Loucy (cell line): ENCODE measurements around the gene LARP4B.

Source experiments
- H2AFZ ChIP-seq: fragments of 200-600 bp; sonication (generic); 2 replicates; pipeline ENCODE4 v1.6.0; 2016; ENCODE audit warnings: antibody characterized with exemption, mild to moderate bottlenecking, low read length, moderate library complexity
- H3F3A ChIP-seq: fragments of 200-600 bp; 2 replicates; pipeline ENCODE4 v1.6.0; 2016; ENCODE audit warnings: antibody characterized with exemption, low read depth, mild to moderate bottlenecking
- H3K27me3 ChIP-seq: fragments of 200-600 bp; sonication (generic); 2 replicates; pipeline ENCODE4 v1.6.1; 2014; ENCODE audit warnings: low read length, mild to moderate bottlenecking; ENCODE audit not compliant: insufficient read depth, poor library complexity, severe bottlenecking
- H3K36me3 ChIP-seq: fragments of 200-600 bp; sonication (generic); 2 replicates; pipeline ENCODE4 v1.6.1; 2016; ENCODE audit warnings: low read length; ENCODE audit not compliant: insufficient read depth
- H3K4me1 ChIP-seq: fragments of 200-600 bp; sonication (generic); 2 replicates; pipeline ENCODE4 v1.5.1; 2014; ENCODE audit warnings: low read length, mild to moderate bottlenecking; ENCODE audit not compliant: insufficient read depth, poor library complexity, severe bottlenecking
- H3K4me2 ChIP-seq: fragments of 200-600 bp; sonication (generic); 2 replicates; pipeline ENCODE4 v1.6.0; 2014; ENCODE audit warnings: antibody characterized with exemption, low read length, low read depth, mild to moderate bottlenecking; ENCODE audit not compliant: poor library complexity, severe bottlenecking
- H3K4me3 ChIP-seq: fragments of 200-600 bp; sonication (generic); 2 replicates; pipeline ENCODE4 v1.5.1; 2014; ENCODE audit warnings: low read length, mild to moderate bottlenecking, mixed read lengths; ENCODE audit not compliant: poor library complexity, severe bottlenecking
- H3K79me2 ChIP-seq: fragments of 200-600 bp; sonication (generic); 2 replicates; pipeline ENCODE4 v1.6.1; 2014; ENCODE audit warnings: low read length; ENCODE audit not compliant: insufficient read depth
- H3K9ac ChIP-seq: fragments of 200-600 bp; sonication (generic); 2 replicates; pipeline ENCODE4 v1.6.0; 2014; ENCODE audit warnings: mild to moderate bottlenecking, low read depth, low read length, moderate library complexity; ENCODE audit not compliant: poor library complexity, severe bottlenecking
- H3K9me2 ChIP-seq: fragments of 200-600 bp; sonication (generic); replicated peaks from 2 replicates; pipeline ENCODE4 v1.6.1; 2016; ENCODE audit warnings: low read depth, low read length, mixed read lengths
- H3K9me3 ChIP-seq: fragments of 200-600 bp; sonication (generic); 2 replicates; pipeline ENCODE4 v1.6.1; 2014; ENCODE audit warnings: mild to moderate bottlenecking, antibody characterized with exemption, low read length, low read depth; ENCODE audit not compliant: insufficient read depth
- H4K20me1 ChIP-seq: fragments of 200-600 bp; sonication (generic); 2 replicates; pipeline ENCODE4 v1.6.0; 2014; ENCODE audit warnings: antibody characterized with exemption, low read length, mild to moderate bottlenecking; ENCODE audit not compliant: insufficient read depth, poor library complexity, severe bottlenecking
- CTCF ChIP-seq: fragments of 200-600 bp; sonication (generic); conservative IDR thresholded peaks from 2 replicates; pipeline ENCODE4 v1.5.1; 2014; ENCODE audit warnings: mild to moderate bottlenecking, antibody characterized with exemption, low read length
- EZH2phosphoT487 ChIP-seq: fragments of 200-600 bp; IDR thresholded peaks from 2 replicates; pipeline ENCODE4 v1.6.1; 2018; ENCODE audit warnings: antibody characterized with exemption, mild to moderate bottlenecking, moderate library complexity, borderline replicate concordance

LARP4B gene

DNA sequence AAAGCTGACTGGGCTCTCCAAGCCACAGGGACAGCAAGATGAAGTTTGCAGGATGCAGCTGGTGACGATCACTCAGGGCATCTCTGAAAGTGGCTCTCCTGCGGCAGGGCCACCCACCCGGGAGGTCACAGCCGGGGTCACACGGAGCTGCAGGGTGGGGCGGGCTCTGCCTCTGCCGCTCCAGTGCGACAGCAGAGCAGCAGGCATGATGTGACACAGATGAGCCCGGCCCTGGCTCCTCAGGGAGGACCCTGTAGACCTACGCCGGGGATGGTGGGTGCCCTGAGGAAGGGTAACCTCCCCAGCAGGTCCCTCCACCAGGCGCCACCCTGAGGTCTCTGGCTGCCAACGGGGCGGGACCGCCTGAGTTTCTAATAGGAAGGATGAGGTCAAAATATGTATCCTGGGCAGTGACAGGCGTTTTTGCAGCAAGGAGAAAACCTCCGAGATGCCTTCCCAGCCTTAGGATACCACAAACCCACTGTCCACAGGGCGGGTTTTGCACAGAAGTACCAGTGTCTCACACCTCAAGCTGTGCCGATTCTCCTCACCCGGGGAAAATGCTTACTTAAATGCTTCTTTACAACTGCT, 127.2 kb downstream of the LARP4B start:
- Histone ChIP-seq H3F3A (no peaks in the 10 kb centered on the region), H3K9me2 (no peaks in the 10 kb centered on the region), H3K4me2 (no peak overlapping the region), H3K27me3 (no peaks in the 10 kb centered on the region), H3K79me2 (no peaks in the 10 kb centered on the region), H3K9ac (no peak overlapping the region), H3K4me1 (peaks cover 9% of the 10 kb centered on the region), H2AFZ (no peak overlapping the region), H3K36me3 (peaks cover 18% of the 10 kb centered on the region; the same call in 1 of the 2 replicates), H3K9me3 (no peaks in the 10 kb centered on the region), H3K4me3 (no peak overlapping the region), H4K20me1 (no peaks in the 10 kb centered on the region)
- TF ChIP-seq EZH2phosphoT487 = no peak
- no peak for TF ChIP-seq CTCF

GRCh38 chr10:803041-803741, 128.3 kb downstream of the LARP4B start:
- Histone ChIP-seq H3K27me3 (no peaks in the 10 kb centered on the region), H3K9me2 (no peaks in the 10 kb centered on the region), H3K4me1 (peaks cover 9% of the 10 kb centered on the region), H3K9ac (no peak overlapping the region), H2AFZ (no peak overlapping the region), H3F3A (no peaks in the 10 kb centered on the region), H3K36me3 (peaks cover 14% of the 10 kb centered on the region; the same call in 1 of the 2 replicates), H4K20me1 (no peaks in the 10 kb centered on the region), H3K4me2 (no peak overlapping the region), H3K9me3 (peaks cover 4% of the 10 kb centered on the region; the same call in 1 of the 2 replicates), H3K4me3 (no peak overlapping the region), H3K79me2 (no peaks in the 10 kb centered on the region)
- TF ChIP-seq CTCF (no peak), EZH2phosphoT487 (no peak)

- Histone ChIP-seq H3K9ac (no peak overlapping the region), H3K4me1 (peaks cover 9% of the 10 kb centered on the region), H3K27me3 (no peaks in the 10 kb centered on the region), H4K20me1 (no peaks in the 10 kb centered on the region), H3K9me2 (no peaks in the 10 kb centered on the region), H3K79me2 (no peaks in the 10 kb centered on the region), H2AFZ (no peak overlapping the region), H3K36me3 (peaks cover 11% of the 10 kb centered on the region; the same call in 1 of the 2 replicates), H3K4me2 (no peak overlapping the region), H3F3A (no peaks in the 10 kb centered on the region), H3K9me3 (peaks cover 5% of the 10 kb centered on the region), H3K4me3 (no peak overlapping the region)
- TF ChIP-seq CTCF (no peak), EZH2phosphoT487 (no peak)
Measured at GRCh38 chr10:802506-802905, 129.0 kb downstream of the LARP4B start.
